HepG2 (cell line): Measurements from ENCODE around the gene ENTPD1. TPM values are rescaled to one million over a fixed set of nuclear protein-coding genes. Genes with fewer than 3 reads are reported as not detected.
A peak's percentile ranks its signal among the peaks of the same experiment; 100 is the strongest.
"Not testable (repeated sequence)": the region's sequence is repeated elsewhere in the genome, so short reads cannot be mapped to it uniquely, and the experiment has no call there.

ENCODE experiments used
- ETV5 ChIP-seq: IDR thresholded peaks from 2 replicates; pipeline ENCODE4 v1.6.1; 2018; ENCODE audit warnings: missing biosample characterization, missing genetic modification reagents, inconsistent platforms, borderline replicate concordance
- GFI1 ChIP-seq: sonication (generic); formaldehyde crosslinking; IDR thresholded peaks from 2 replicates; pipeline ENCODE4 v1.5.0; 2020; ENCODE audit warnings: missing genetic modification reagents, mild to moderate bottlenecking, borderline replicate concordance
- LCORL ChIP-seq, 2 experiments: fragments of 450-650 bp in 1 of 2; sonication (generic) in 1 of 2; formaldehyde crosslinking in 1 of 2; IDR thresholded peaks; 2 replicates each; pipeline versions ENCODE4 v1.5.0 to v1.6.1; 2017 to 2020; ENCODE audit warnings: antibody characterized with exemption in 1 of 2, missing genetic modification reagents in 1 of 2
- PAXIP1 ChIP-seq: sonication (generic); formaldehyde crosslinking; conservative IDR thresholded peaks from 2 replicates; pipeline ENCODE4 v1.4.0; 2020; ENCODE audit warnings: mild to moderate bottlenecking, missing genetic modification reagents, moderate library complexity
- SIX4 ChIP-seq: sonication (generic); formaldehyde crosslinking; IDR thresholded peaks from 2 replicates; pipeline ENCODE4 v1.4.0; 2020; ENCODE audit warnings: missing genetic modification reagents
- SOX5 ChIP-seq: IDR thresholded peaks from 2 replicates; pipeline ENCODE4 v1.6.1; 2016; ENCODE audit warnings: borderline replicate concordance
- TBX2 ChIP-seq: sonication (generic); formaldehyde crosslinking; IDR thresholded peaks from 2 replicates; pipeline ENCODE4 v1.5.0; 2020; ENCODE audit warnings: missing genetic modification reagents, mild to moderate bottlenecking, borderline replicate concordance
- ZGPAT ChIP-seq: IDR thresholded peaks from 2 replicates; pipeline ENCODE4 v1.6.1; 2016; ENCODE audit warnings: mild to moderate bottlenecking
- ZNF350 ChIP-seq: sonication (generic); formaldehyde crosslinking; IDR thresholded peaks from 2 replicates; pipeline ENCODE4 v1.4.0; 2020; ENCODE audit warnings: mild to moderate bottlenecking, low read depth, missing genetic modification reagents, borderline replicate concordance
- ZNF598 ChIP-seq: sonication (generic); formaldehyde crosslinking; IDR thresholded peaks from 2 replicates; pipeline ENCODE4 v1.5.1; 2020; ENCODE audit warnings: mild to moderate bottlenecking, missing genetic modification reagents, borderline replicate concordance
- polyA plus RNA-seq, 8 experiments: library from polyadenylated mRNA; depleted of rRNA in 3 of 8; stranded (reverse) in 7 of 8; unstranded in 1 of 8; fragments of >200 nt; fragmentation: Illumina TruSeq in 4 of 8; extraction: Trizol in 4 of 8; gene quantifications; 2 replicates each; pipeline versions ENCODE4 v1.2.1 to v1.2.3, GENCODE V29; 2011 to 2016; ENCODE audit warnings: low read depth in 4 of 8, missing spikeins in 1 of 8, mixed read lengths in 1 of 8; ENCODE audit not compliant: insufficient read depth in 1 of 8
- total RNA-seq, 5 experiments: library from RNA; depleted of rRNA; stranded (reverse); fragments of >200 nt; fragmentation: Illumina TruSeq; extraction: Trizol; gene quantifications; 2 replicates each; pipeline ENCODE4 v1.2.3, GENCODE V29; 2016; ENCODE audit warnings: low read depth in 1 of 5
- TF ChIP-seq, protein P1 (sequence below): sonication (generic); formaldehyde crosslinking; IDR thresholded peaks from 2 replicates; pipeline ENCODE4 v1.4.0; 2020; ENCODE audit warnings: missing genetic modification reagents, borderline replicate concordance
- TF ChIP-seq, protein P2 (sequence below): sonication (generic); formaldehyde crosslinking; IDR thresholded peaks from 2 replicates; pipeline ENCODE4 v1.5.0; 2020; ENCODE audit warnings: mild to moderate bottlenecking, missing genetic modification reagents, borderline replicate concordance
- TF ChIP-seq, protein P3 (sequence below): IDR thresholded peaks from 2 replicates; pipeline ENCODE4 v1.4.0; 2020; ENCODE audit warnings: mild to moderate bottlenecking, missing genetic modification reagents

ENTPD1 gene
- total and polyA plus RNA-seq, 2 of the 13 experiments (the other 11 are each of a cell fraction or from before 2014, with no cell fraction given), result 0.07 TPM

DNA sequence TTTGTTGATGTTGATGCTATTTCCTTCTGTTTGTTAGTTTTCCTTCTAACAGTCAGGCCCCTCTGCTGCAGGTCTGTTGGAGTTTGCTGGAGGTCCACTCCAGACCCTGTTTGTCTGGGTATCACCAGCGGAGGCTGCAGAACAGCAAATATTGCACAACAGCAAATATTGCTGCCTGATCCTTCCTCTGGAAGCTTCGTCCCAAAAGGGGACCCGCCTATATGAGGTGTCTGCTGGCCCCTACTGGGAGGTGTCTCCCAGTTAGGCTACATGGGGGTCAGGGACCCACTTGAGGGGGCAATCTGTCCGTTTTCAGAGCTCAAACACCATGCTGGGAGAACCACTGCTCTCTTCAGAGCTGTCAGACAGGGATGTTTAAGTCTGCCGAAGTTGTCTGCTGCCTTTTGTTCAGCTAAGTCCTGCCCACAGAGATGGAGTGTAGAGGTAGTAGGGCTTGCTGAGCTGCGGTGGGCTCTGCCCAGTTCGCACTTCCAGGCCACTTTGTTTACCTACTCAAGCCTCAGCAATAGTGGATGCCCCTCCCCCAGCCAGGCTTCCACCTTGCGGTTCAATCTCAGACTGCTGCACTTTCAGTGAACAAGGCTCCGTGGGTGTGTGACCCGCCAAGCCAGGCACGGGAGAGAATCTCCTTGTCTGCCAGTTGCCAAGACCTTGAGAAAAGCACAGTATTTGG is 50.9 kb downstream of the ENTPD1 start (continued):
- peak; percentile 66; the same call in 1 of the 2 replicates for TF ChIP-seq ZNF350 (CRISPR knock-in tag)
- peak; percentile 46; the same call in 1 of the 2 replicates for TF ChIP-seq SOX5 (CRISPR knock-in tag)
- not testable (repeated sequence) for TF ChIP-seq LCORL (IDR thresholded peaks at IDR 0.05)
- TF ChIP-seq LCORL (CRISPR knock-in tag; IDR thresholded peaks at IDR 0.05), result peak; percentile 86
- TF ChIP-seq PAXIP1 (CRISPR knock-in tag), result peak; percentile 66
- TF ChIP-seq ZGPAT (CRISPR knock-in tag), result peak; percentile 48; the same call in 1 of the 2 replicates
- peak; percentile 16; the same call in 1 of the 2 replicates for TF ChIP-seq ETV5 (CRISPR knock-in tag)
- TF ChIP-seq ZNF598, result 0 out of 2 replicates have a peak, but pooled peaks have one; percentile 16
- TF ChIP-seq, protein P1, sequence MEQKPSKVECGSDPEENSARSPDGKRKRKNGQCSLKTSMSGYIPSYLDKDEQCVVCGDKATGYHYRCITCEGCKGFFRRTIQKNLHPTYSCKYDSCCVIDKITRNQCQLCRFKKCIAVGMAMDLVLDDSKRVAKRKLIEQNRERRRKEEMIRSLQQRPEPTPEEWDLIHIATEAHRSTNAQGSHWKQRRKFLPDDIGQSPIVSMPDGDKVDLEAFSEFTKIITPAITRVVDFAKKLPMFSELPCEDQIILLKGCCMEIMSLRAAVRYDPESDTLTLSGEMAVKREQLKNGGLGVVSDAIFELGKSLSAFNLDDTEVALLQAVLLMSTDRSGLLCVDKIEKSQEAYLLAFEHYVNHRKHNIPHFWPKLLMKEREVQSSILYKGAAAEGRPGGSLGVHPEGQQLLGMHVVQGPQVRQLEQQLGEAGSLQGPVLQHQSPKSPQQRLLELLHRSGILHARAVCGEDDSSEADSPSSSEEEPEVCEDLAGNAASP (CRISPR knock-in tag), result peak; percentile 73; the same call in 1 of the 2 replicates
- TF ChIP-seq, protein P2, sequence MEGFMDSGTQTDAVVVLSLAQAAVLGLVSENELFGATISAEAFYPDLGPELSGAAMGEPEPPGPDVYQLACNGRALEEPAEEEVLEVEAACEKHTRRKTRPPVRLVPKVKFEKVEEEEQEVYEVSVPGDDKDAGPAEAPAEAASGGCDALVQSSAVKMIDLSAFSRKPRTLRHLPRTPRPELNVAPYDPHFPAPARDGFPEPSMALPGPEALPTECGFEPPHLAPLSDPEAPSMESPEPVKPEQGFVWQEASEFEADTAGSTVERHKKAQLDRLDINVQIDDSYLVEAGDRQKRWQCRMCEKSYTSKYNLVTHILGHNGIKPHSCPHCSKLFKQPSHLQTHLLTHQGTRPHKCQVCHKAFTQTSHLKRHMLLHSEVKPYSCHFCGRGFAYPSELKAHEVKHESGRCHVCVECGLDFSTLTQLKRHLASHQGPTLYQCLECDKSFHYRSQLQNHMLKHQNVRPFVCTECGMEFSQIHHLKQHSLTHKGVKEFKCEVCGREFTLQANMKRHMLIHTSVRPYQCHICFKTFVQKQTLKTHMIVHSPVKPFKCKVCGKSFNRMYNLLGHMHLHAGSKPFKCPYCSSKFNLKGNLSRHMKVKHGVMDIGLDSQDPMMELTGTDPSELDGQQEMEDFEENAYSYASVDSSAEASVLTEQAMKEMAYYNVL (CRISPR knock-in tag), result peak; percentile 40; the same call in 1 of the 2 replicates
- TF ChIP-seq, protein P3, sequence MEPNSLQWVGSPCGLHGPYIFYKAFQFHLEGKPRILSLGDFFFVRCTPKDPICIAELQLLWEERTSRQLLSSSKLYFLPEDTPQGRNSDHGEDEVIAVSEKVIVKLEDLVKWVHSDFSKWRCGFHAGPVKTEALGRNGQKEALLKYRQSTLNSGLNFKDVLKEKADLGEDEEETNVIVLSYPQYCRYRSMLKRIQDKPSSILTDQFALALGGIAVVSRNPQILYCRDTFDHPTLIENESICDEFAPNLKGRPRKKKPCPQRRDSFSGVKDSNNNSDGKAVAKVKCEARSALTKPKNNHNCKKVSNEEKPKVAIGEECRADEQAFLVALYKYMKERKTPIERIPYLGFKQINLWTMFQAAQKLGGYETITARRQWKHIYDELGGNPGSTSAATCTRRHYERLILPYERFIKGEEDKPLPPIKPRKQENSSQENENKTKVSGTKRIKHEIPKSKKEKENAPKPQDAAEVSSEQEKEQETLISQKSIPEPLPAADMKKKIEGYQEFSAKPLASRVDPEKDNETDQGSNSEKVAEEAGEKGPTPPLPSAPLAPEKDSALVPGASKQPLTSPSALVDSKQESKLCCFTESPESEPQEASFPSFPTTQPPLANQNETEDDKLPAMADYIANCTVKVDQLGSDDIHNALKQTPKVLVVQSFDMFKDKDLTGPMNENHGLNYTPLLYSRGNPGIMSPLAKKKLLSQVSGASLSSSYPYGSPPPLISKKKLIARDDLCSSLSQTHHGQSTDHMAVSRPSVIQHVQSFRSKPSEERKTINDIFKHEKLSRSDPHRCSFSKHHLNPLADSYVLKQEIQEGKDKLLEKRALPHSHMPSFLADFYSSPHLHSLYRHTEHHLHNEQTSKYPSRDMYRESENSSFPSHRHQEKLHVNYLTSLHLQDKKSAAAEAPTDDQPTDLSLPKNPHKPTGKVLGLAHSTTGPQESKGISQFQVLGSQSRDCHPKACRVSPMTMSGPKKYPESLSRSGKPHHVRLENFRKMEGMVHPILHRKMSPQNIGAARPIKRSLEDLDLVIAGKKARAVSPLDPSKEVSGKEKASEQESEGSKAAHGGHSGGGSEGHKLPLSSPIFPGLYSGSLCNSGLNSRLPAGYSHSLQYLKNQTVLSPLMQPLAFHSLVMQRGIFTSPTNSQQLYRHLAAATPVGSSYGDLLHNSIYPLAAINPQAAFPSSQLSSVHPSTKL, result peak; percentile 76
- TF ChIP-seq GFI1 (CRISPR knock-in tag), result peak; percentile 39; the same call in 1 of the 2 replicates
- peak; percentile 48; the same call in 1 of the 2 replicates for TF ChIP-seq TBX2 (CRISPR knock-in tag)
- TF ChIP-seq SIX4 (CRISPR knock-in tag), result peak; percentile 17; the same call in 1 of the 2 replicates
